Eye (tissue), 1 donor: ENCODE measurements around the gene DENND2D.

ENCODE experiments used
- DNase-seq: peaks from one replicate; pipeline ENCODE4 v3.0.0-alpha.2; 2015

DENND2D gene, protein sequence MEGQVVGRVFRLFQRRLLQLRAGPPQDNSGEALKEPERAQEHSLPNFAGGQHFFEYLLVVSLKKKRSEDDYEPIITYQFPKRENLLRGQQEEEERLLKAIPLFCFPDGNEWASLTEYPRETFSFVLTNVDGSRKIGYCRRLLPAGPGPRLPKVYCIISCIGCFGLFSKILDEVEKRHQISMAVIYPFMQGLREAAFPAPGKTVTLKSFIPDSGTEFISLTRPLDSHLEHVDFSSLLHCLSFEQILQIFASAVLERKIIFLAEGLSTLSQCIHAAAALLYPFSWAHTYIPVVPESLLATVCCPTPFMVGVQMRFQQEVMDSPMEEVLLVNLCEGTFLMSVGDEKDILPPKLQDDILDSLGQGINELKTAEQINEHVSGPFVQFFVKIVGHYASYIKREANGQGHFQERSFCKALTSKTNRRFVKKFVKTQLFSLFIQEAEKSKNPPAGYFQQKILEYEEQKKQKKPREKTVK

GRCh38 chr1:111199881-111200801 is at the start of gene DENND2D:
DENND2D (minus strand) TSS chr1:111200646; CDS start chr1:111200459, 187 bp downstream.
- no peak for DNase-seq

GRCh38 chr1:111249960-111250359 is 49.5 kb upstream of the DENND2D start:
- no peak for DNase-seq

DNA sequence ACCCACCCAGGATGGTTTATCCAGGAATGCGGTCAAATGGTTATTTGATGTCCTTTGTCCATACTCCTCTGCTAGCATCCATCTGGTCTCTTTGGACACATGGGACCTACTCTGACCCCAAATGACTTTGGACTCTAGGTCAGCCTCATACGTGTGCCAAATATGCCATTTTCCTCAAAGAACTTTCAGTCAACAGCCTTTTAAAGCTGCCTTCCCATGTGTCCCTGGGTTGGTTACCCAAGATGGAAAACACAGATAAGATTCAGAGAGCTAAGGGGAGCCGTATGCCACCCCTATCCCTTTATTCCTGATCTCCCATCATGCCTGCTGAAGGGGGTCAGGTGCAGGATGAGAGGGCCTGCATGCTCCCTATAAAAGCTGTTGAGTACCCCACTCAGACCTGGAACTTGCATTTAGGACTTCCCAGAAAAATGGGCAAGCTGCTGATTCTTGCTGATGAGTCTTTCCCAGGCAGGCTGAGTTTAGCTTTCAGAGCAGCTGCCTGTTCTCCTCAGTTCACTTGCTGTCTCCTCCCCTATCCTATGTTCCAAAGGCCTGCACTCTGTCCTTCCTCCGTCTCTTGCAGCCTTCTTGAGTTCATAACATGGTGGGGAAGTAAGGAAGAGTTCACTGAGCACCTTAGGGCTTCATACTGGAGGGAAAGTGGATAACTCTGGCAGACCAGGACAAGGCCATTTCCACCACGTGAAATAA is 46.8 kb upstream of the DENND2D start:
- DNase-seq: no peak

- no peak for DNase-seq
Observed at GRCh38 chr1:111242805-111243523, 42.5 kb upstream of the DENND2D start.

GRCh38 chr1:111241797-111242196 is 41.4 kb upstream of the DENND2D start:
- DNase-seq: no peak

GRCh38 chr1:111238056-111238795 is 37.8 kb upstream of the DENND2D start:
- no peak for DNase-seq

DNA sequence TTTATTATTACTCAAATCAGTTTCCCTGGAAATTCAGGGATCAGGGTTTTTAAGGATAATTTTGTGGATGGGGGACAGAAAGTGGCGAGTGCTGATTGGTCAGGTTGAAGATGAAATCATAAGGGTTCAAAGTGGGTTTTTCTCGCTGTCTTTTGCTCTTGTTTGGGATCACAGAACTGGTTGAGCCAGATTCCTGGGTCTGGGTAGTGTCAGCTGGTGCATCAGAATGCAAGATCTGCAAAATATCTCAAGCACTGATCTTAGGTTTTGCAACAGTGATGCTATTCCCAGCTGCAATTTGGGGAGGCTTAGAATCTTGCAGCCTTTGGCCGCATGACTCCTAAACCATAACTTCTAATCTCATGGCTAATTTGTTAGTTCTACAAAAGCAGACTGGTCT is 36.4 kb upstream of the DENND2D start:
- DNase-seq: no peak

GRCh38 chr1:111236379-111236778 is 35.9 kb upstream of the DENND2D start:
- DNase-seq: no peak

DNA sequence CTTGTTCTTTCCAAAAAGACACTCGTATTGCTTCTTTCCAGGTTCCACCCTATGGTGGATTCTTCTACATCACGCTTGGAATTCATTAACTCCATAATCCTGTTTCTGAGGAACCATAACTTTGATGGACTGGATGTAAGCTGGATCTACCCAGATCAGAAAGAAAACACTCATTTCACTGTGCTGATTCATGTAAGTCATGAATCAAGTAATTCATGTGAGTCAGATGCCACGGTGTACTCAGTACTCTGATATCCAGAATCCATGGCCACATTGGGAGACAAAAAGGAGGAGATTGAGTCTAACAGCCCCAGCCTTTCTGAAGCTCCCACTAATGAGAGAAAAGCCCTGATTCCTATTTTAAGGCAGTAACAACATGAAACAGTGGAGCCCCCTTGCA is 34.4 kb upstream of the DENND2D start:
- DNase-seq: no peak

DNA sequence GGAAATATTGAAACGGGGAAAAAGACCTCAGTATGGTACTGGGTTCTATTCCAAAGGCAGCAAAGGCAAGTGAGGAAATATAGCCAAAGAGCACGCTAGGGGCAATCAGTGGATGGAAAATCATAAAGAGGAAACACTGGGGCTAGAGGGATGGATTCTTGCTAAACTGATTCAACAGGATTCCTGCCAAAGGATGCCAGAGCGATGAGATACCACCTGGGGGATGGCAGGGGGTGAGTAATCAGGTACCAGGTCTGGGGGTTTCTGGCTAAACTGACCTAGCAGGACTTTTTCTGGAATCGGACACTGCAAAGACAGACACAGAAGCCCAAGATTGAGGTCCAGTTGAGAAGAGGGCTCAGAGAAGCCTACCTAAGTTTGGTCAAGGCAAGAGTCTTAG is 33.8 kb upstream of the DENND2D start:
- no peak for DNase-seq

- no peak for DNase-seq
Observed at GRCh38 chr1:111232134-111232533, 31.7 kb upstream of the DENND2D start.

GRCh38 chr1:111228748-111229126 is 28.3 kb upstream of the DENND2D start:
- no peak for DNase-seq

DNA sequence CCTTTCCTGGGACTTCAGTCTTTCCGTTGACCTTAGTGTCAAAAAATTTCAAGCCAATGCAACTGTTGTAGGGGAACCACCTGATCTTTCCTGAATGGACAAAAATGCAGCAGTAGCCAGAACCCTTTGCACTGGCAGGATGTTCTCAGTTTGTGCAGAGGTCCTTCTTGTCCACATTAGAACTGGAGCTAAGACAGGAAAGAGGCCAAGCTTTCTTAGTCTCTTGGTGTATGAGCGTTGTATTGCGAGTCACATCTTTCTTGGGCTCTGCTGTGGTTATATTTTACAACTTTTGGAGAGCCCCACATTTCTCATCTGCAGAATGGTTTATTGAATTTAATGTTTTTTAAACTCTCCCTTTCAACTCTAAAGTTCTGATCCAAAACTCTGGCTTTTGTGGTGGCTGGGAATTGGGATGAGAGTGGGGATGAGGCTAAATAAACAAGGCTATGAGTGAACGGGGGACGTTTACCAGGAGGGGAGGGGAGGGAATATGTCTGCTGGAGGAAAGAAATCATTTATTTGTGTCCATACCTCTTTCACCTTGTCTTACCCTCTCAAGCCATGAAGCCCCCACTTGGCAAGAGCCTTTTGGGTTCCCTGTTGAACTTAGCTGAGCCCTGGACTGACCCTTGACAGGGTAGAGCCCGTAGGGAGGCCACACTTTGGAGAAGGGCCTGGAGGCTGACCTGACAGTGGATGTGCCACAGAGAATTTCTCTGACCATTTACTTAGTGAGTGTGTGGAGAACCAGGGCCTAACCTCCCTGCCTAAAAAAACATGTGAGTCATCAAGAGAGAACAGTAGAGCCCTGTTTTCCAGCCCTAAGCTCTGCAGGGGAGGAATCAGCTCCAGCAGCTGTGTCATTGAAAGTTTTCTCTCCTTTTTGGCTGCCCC is 27.7 kb upstream of the DENND2D start:
- DNase-seq: no peak

GRCh38 chr1:111227434-111227833 is 27.0 kb upstream of the DENND2D start, which contains the start of gene CHI3L2:
CHI3L2 (plus strand) TSS chr1:111227713; CDS start chr1:111227730, 17 bp downstream.
- no peak for DNase-seq

GRCh38 chr1:111225717-111226400 is 25.4 kb upstream of the DENND2D start:
- DNase-seq: no peak

DNA sequence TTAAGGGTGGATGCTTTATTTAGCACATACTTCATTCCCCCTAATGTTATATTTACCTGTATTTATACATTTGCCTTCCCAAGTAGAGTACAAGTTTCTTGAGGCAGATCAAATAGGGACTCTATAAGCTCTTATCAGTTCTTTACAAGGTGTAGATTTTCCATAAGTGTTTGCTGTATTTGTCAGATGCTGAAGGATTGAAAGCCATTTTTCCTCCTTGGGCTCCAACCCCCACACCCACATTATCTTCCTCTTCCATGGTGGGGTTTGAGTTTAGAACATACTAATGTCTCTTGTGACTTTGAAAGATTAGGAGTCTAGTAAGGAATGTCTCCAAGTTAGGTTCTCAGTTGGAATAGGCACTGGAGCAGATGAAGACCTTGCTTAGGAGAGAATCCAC is 24.6 kb upstream of the DENND2D start:
- no peak for DNase-seq

GRCh38 chr1:111223126-111223685 is 22.8 kb upstream of the DENND2D start:
- no peak for DNase-seq

- DNase-seq: peak; percentile 77
Observed at GRCh38 chr1:111222308-111223125, 22.1 kb upstream of the DENND2D start.
